Neural progenitor cell (in vitro differentiated cells): Measurements from ENCODE around the gene DLX6.

Experiments
- EZH2 ChIP-seq: fragments of 200-600 bp; sonication (generic); IDR thresholded peaks from 2 replicates; pipeline ENCODE4 v1.6.1; 2017; ENCODE audit warnings: antibody characterized with exemption, mild to moderate bottlenecking, moderate library complexity
- TF ChIP-seq, protein P1 (sequence below): fragments of 200-600 bp; sonication (generic); IDR thresholded peaks from 2 replicates; pipeline ENCODE4 v1.5.1; 2017; ENCODE audit warnings: antibody characterized with exemption, mild to moderate bottlenecking

DNA sequence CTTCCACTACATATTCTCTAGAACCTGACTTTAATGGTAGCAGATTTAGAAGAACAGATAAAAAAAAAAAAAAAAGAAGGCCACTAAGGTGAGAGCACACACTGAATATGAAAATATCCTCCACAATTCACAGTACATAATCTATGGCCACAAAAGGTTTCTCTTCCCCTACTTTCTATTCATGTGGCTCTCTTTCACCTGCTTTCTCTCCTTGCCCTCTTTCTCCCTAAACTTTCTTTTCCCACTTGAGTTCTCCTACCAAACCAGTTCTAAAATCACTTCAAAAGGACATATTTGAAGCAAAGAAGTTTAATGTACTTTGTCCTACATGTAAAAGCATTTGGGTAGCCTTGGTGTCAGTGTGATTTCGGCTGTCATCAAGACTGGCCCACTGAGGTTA lies 18.5 kb upstream of the DLX6 start:
- TF ChIP-seq, protein P1, sequence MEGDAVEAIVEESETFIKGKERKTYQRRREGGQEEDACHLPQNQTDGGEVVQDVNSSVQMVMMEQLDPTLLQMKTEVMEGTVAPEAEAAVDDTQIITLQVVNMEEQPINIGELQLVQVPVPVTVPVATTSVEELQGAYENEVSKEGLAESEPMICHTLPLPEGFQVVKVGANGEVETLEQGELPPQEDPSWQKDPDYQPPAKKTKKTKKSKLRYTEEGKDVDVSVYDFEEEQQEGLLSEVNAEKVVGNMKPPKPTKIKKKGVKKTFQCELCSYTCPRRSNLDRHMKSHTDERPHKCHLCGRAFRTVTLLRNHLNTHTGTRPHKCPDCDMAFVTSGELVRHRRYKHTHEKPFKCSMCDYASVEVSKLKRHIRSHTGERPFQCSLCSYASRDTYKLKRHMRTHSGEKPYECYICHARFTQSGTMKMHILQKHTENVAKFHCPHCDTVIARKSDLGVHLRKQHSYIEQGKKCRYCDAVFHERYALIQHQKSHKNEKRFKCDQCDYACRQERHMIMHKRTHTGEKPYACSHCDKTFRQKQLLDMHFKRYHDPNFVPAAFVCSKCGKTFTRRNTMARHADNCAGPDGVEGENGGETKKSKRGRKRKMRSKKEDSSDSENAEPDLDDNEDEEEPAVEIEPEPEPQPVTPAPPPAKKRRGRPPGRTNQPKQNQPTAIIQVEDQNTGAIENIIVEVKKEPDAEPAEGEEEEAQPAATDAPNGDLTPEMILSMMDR, result no peak
- no peak for TF ChIP-seq EZH2
